Measurements from ENCODE around the gene GFER.
"Not testable (repeated sequence)": the region's sequence is repeated elsewhere in the genome, so short reads cannot be mapped to it uniquely, and the experiment has no call there.

Gene GFER

DNA sequence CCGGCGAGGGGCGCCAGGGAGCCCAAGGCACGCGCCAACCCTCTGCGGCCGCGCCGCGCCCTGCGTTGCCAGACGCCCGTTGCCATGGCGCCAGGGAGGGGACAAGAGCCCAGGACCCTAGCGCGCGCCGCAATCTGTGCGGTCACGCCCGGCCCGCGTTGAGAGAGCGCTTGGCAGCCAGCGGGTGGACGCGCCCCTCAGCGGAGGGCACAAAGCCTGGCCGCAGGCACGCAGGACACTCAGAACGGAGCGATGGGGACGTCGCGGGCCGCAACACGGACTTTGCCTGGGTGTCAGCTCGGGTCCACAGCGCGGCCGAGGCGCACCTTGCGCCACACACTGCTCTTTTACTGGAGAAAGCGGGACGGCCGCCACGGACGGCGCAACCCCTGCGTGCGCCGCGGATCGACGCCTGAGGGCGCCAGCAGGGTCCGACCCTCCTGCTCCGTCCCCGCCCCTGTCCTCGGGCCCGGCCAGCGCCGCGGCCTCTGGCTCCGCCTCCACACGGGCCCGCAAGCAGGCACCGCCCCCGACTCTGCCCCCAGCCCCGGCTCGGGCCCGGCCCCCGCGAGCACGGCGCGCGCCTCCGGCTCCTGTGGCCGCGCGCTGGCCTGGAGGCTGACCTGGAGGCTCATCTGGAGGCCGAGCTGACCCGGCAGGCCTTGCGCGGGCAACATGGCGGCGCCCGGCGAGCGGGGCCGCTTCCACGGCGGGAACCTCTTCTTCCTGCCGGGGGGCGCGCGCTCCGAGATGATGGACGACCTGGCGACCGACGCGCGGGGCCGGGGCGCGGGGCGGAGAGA is at the start of gene GFER:
Gene GFER, plus strand, starts transcription at position 650 of the 803 bp plus-strand sequence. Its CDS starts 26 bp downstream, at position 676.
- DNase-seq: peak; percentile 80

DNA sequence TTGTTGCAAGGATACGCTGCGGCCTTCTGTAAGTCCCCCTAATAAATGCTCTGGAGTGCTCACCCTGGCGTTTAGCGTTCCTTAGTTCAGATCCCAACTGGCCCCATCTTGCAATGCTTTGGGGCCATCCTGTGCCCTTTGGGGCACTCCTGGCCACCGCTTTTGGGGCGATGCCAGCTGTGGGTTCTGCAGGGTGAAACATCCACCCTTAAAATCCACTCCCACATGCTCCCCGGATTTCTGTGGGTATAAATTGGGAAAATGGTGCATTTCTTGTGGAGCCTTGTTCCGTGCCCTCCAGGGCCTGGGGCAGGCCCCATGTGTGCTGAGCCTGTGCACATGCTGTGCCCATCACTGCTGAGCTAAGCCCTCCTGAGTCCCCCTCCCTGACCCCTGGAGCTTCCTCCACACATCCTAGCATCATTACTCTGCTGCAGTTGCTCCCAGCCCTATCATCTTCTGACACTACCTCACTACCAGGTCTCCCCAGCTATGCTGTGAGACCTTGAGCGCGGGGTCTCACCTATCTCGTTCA is 47.0 kb upstream of the GFER start:
- no peak for DNase-seq

DNA sequence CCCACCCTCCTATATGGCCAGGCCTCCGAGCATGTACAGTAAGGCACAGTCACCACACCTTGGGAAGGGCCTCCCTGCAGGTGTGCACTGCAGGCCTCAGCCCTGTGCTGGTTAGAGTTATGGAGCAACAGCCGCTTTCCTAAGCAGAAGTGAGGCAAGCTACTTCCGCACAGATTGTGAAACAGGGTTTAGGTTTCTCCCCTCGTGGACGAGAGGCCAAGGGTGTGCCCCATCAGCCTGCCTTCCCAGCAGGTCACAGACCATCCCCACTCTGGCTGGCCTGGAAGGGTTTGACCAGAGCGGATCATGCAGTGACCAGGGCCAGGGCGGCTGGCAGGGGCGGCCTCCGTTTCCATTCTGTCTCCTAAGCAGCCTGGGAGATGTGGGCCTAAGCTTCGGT is 45.7 kb upstream of the GFER start:
- no peak for DNase-seq

DNA sequence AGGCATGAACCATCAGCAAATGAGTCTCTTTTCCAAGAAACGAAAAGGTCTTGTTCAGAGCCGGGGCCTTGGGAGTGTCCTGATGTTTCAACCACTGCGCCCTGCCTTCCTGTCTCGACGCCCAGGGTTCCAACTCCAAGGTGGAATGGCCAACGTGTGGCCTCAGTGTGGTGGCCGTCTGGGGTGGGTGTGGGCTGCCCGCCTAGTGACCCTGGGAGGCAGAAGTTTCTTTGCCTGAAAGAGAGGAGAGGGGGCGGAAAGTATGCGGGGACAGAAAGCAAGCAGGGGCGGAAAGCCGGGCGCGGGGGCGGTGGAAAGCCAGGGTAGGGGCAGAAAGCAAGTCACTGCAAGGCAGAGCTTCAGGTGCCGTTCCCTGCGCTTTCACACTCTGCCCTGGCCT is 45.1 kb upstream of the GFER start:
- DNase-seq: no peak

DNA sequence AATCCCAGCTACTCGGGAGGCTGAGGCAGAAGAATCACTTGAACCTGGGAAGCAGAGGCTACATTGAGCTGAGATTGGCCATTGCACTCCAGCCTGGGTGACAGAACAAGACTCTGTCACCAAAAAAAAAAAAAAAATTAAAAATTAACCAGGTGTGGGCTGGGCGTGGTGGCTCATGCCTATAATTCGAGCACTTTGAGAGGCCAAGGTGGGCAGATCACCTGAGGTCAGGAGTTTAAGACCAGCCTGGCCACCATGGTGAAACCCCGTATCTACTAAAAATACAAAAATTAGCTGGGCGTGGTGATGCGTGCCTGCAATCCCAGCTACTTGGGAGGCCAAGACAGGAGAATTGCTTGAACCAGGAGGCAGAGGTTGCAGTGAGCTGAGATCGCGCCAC is 44.2 kb upstream of the GFER start:
- not testable (repeated sequence) for DNase-seq

DNA sequence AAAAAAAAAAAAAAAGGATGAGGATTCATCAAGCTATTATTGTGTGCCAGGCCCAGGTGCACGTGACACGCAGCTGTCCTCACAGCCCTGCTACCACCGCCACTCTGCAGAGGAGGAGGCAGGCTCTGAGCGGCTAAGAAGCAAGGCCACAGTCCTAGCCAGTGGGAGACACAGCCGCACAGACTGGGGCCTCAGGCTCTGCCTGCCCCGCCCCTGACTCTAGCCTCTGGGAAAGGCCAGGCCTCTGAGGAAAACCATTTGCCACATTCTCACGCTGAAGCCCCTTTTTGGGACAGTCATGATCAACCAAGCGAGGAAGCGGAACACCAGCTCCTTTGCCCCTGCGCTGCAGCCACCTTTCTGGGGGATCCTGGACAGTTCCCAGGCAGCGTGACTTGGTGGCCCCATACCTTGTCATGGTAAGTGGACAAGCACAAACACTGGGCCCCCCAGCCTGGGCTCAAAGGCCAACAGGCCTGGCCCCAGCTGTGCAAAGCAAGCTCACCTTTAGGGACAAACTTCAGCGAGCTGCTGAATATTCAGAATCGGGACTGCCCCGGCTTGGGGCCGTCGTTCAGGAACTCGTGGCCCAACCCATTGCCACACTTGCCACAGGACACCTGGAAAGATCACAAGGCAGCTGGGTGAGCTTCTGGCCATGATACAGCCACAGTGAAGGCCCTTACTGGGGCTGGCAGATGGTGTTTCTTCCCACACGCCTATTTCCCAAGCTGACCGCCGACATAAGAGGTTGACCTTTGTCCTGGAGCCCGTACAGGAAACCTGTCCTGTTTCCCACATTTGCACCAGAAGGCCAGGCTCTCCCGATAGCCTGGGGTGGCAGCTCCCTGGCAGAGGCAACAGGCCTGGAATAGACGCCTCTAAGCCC is 43.5 kb upstream of the GFER start:
- DNase-seq: no peak

DNA sequence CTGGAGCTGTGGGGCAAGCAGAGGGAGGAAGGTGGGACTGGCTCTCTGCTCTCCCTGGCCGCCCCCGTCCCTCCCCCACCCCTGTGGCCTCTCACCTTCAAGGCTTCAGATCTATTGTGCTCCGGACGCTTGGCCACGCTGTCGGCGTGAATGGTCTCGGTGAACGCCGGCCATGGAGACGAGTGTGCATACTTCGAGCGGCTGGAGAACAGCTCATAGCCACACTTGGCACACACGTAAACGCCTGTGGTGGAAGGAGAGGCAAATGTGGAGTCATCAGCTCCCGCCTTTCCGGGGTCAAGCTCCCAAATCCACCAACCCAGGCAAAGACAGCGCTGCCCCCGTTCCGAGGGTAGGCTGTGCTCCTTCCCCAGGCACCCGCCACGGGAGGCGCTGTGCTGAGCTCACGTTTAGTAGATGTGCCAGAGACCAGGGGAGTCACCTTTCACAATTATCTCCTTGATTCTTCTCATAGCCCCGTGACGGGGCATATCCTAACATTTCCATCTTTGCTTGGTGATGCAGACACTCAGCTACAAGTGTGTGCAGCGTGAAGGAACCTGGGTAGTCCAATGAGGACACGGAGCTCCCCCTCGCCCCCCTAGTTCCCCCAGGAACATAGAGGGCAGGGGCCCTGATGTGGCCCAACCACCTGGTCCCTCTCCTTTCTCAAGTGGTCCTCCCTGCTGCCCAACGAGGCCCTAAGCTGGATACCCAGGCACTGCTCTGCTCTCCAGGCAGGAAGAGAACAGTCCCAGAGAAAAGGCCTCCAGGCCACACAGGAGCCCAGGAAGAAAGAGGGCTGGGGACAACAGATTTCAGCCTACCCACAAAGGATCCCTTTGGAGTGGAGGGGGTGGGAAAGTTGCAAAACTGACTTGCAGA is 42.6 kb upstream of the GFER start:
- no peak for DNase-seq

DNA sequence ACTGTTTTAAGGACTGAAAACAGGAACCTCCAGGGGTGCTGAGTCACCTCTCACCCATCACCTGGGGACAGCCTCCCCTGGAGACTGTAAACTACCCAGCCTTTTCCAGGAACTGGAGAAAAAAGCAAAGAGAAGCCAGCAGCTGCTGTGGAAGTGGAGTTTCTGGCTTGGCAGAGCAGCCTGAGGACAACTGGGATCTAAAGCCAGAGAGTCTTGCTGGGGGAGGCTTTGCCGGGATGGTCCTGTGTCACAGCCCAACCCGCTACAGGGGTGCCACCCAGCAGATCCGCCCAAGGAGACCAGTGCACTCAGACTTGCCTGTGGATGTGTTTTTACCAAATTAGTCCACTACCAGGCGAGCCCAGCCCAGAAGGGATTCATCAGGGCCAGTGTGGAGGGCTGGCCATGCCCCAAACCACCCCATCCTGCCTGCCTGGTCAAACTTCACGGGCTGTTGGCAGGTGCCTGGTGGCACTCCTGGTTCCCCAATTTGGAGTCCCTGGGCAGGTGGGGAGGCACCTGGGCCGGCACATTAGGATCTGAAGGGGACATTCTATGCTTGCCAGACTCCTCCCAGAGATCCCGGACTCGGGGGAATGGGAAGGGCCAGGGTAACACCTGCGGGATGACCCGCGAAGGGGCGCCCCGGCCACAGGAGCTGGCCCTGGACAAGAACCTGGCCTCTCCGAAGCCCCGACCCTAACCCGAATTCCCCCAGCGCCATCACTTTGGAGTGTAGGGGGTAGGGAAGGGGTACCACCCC is 41.8 kb upstream of the GFER start:
- no peak for DNase-seq

DNA sequence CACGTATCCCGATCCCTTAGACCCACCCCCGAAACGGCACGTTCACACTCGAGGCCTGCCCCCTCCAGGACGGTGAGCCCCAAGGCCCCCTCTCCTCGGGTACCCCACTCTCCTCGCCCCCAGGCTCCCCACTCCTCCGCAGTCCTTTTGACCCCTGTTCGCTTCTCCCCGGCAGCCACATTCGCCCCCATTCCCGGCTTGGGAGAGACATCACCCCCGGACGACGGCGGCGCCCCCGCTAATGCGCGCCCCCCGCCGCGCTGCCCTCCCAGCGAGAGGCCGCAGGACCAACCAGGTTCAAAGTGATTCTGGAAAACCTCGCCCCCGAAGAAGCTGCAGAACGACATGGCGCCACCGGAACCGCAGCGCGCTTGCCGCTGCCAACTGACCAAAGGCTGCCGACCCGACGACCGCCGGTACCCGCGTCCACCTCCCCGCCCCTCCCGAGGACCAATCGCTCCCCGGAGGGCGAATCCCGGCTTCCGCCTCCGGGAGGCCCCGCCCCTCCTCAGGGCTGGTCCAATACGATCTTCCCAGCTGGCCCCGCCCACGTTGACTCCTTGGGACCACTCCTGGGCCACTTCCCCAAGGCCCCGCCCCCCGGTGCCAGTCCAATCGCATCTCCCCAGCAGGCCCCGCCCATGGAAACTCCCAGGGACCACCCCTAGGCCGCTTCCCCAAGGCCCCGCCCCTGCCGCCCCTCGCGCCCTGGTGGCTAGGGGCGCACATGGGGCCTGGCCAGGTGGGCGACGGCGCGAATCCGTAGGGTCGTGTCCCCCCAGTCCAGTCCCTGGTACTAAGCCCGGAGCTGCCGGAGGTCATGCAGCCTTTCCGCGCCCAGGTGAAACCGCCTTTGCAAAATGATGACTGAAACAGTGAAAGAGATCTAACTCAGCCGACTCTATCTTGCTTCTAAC is 40.9 kb upstream of the GFER start, which contains the start of gene MSRB1:
Gene MSRB1, minus strand, starts transcription at position 390 of the 917 bp plus-strand sequence. Its CDS starts 43 bp downstream, at position 347.
- DNase-seq: peak; percentile 100

DNA sequence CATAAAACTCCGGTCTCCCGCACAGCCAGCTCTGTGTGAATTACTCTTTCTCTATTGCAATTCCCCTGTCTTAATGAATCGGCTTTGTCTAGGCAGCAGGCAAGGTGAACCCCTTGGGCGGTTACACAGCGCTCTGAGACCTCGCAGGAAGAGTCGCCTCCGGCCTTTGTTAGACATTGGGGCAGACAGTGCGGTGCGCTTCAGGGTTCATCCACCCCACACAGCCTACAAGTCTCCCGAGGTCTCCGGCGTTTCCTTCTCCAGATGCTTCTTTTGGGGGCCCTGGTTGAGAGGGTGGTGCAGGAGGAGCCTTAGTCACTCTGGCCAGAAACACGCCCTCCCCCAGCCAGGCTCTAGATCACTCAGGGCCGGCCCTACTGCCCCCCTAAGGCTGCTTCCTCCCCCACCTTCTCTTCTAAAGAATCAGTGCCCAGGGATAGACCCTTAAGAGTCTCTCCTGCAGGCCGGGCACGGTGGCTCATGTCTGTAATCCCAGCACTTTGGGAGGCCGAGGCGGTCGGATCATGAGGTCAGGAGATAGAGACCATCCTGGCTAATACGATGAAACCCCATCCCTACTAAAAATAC is 39.3 kb upstream of the GFER start:
- DNase-seq: no peak

DNA sequence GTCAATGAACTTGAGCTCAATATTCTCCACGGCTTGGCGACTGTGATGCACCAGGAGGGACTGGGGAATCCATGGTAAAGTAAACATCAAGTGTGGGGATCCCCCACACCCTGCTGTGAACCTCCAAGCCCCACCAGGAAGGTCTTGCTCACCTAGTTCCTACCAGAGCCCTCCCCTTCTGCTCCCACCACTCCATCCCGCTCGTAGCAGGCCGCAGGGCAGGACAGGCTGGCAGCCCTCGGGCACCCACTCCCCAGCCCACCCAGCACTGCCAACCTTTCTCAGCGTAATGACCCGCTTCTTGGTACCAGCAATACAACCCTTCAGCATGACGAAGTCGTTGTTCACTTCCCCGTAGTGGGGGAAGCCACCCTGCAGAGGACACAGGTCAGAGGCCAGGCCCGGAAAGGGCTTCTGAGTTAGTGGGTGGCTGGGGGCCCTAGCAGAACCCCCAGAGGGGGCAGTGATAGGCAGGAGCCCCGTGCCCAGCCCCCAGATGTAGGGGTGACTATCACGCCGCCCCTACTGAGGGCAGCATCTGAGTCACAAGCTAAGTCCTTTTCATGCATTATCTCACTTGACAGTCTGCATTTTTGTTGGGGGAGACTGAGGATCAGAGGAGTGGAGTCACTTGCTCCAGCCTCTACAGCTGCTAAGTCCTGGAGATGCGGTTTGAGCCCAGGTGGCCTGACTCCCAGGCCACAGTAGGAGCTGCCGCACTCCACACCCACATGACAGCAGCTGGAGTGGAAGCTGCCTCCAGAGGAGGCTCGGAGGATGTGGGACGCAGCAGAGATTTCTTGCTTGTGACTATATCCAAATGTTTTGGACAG is 38.2 kb upstream of the GFER start:
- DNase-seq: no peak

DNA sequence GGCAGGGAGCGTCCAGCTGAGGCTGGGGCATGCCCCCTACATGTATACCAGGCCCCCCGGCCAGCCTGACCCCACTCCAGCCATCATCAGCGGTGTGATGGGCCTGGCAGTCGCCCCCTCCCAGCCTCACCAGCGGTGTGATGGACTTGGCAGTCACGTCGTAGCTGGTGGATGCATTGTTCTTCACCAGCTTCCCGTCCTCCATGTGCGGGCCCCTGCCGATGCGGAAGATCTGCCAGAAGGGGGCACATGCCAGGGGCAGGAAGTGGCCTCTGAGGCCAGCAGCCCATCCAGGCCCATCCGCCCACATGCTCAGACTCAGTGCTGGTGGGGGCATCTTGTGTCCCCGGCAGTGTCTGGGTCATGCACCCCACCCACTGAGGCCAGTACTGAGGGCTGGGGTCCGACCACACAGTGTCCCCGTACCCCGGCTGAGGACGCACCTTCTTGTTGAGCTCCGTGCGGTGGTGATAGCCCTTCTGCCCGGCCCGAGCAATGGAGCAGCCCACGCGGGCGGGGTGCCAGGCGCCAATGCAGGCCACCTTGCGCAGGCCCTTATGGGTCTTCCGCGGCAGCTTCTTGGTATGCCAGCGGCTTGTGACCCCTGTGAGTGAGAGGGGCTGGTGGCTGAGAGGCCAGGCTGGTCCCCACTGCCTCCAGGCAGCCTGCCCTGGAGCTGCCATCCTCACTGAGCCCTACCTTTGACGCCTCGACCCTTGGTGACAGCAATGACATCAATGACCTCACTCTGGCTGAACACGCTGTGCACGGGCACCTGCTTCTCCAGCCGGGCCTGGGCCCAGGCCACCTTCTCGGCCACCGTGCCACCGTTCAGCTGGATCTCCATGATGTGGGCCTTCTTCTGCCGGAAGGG is 37.3 kb upstream of the GFER start:
- DNase-seq: no peak

DNA sequence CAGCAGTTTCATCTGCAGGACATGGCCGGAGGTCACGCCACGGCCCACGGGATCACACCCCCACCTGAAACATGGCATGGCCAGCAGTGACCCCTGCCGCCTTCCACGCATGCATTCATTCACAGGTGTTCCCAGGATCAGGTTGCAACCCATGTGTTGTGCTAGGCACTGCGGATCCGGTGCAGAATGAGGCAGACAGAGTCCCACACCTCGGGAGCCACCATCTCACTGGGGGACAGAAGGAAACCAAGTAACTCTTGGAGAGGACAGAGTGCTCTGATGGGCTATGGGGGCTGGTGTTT is 36.7 kb upstream of the GFER start:
- no peak for DNase-seq

DNA sequence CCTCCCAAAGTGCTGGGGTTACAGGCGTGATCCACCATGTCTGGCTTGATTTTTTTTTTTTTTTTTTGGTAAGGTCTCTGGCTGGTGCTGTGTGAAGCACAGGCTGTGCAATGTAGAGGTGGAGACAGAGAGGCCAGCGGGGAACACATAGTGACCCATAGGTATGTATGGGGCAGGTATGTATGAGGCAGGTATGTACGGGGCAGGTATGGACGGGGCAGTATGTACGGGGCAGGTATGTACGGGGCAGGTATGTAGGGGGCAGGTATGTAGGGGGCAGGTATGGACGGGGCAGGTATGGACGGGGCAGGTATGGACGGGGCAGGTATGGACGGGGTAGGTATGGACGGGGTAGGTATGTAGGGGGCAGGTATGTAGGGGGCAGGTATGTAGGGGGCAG is 34.5 kb upstream of the GFER start:
- no peak for DNase-seq

DNA sequence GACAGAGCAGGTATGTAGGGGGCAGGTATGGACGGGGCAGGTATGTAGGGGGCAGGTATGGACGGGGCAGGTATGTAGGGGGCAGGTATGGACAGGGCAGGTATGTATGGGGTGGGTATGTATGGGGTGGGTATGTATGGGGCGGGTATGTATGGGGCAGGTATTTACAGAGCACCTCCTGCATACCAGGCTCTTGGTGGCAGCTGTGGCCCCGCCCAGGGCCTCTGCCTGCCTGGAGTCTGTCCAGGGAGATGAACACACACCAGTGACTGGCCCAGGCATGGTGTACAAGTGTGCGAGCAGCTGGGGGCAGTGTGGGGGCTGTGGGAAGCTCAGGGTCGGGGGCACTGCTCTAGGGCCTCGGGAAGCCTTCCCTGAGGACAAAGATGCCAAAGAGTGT is 33.9 kb upstream of the GFER start:
- no peak for DNase-seq

DNA sequence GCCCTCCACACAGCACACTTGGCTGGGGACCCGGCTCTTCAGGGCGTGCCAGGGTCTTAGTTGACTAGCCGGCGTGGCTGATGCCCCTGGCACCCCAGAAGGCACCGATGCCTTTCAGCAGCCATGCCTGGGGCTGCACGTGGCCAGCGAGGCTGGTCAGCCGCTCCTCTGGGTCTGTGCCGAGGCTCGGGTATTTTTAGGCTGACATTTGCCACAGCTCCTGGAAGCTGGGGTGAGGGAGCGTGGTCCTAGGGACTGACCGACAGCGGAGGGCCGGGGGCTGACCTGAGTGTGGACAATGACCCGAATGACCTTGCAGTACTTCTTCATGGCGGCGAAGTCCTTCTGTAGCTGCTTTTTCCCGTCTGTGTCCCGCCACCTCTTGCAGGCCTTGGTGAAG is 33.4 kb upstream of the GFER start:
- DNase-seq: no peak

DNA sequence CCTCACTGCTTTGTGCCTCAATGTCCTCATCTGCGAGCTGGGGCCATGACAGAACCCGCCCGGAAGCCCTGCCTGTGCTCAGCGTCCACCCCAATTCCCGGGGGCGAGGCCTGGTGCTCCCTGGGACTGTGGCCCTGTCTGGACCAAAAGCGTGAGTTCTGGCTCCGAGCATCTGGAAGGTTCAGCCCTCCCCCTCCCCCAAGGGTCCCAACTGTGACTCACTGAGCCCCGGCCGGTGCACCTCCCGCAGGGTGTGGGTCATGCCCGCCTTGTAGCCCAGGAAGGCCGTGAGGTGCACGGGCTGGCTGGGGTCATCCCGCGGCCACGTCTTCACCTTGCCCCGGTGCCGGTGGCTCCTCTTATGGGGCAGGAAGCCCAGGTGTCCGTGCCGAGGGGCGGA is 30.3 kb upstream of the GFER start:
- DNase-seq: no peak

DNA sequence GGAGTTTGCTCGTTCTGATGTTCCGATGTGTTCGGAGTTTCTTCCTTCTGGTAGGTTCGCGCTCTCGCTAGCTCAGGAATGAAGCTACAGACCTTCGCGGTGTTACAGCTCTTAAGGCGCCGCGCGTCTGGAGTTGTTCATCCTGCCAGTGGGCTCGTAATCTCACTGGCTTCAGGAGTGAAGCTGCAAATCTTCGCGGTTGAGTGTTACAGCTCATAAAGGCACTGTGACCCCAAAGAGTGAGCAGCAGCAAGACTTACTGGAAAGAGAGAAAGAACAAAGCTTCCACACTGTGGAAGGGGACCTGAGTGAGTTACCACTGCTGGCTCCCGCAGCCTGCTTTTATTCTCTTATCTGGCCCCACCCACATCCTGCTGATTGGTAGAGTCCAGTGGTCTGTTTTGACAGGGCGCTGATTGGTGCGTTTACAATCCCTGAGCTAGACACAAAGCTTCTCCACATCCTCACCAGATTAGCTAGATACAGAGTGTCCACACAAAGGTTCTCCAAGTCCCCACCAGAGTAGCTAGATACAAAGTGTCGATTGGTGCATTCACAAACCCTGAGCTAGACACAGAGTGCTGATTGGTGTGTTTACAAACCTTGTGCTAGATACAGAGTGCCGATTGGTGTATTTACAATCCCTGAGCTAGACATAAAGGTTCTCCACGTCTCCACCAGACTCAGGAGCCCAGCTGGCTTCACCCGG is 26.4 kb upstream of the GFER start:
- DNase-seq: not testable (repeated sequence)
